Peyer's patch (tissue), 4 donors: Measurements from ENCODE around the gene SNX17. TPM values are rescaled to one million over a fixed set of nuclear protein-coding genes. Genes with fewer than 3 reads are reported as not detected.
A peak's percentile ranks its signal among the peaks of the same experiment; 100 is the strongest.
"Not testable (repeated sequence)": the region's sequence is repeated elsewhere in the genome, so short reads cannot be mapped to it uniquely, and the experiment has no call there.

Experiments
- DNase-seq, 3 donors: peaks; one replicate each; pipeline ENCODE4 v3.0.0-alpha.2; 2017 to 2019
- H3K27ac ChIP-seq, 4 donors: fragments of 200-600 bp; sonication (generic); one replicate each; pipeline ENCODE4 v1.5.1; 2016 to 2019
- H3K27me3 ChIP-seq, 2 donors: fragments of 200-600 bp; sonication (generic); one replicate each; pipeline ENCODE4 v1.5.1; 2019
- H3K36me3 ChIP-seq, 3 donors: fragments of 200-600 bp; sonication (generic); one replicate each; pipeline ENCODE4 v1.5.1; 2016 to 2019
- H3K4me1 ChIP-seq, 4 donors: fragments of 200-600 bp; sonication (generic); one replicate each; pipeline ENCODE4 v1.5.1; 2016 to 2019
- H3K4me3 ChIP-seq, 4 donors: fragments of 200-600 bp; sonication (generic); 1 replicate in 3 of 4; 2 replicates in 1 of 4; pipeline ENCODE4 v1.5.1; 2016 to 2019; ENCODE audit warnings: mild to moderate bottlenecking in 1 of 4
- H3K9me3 ChIP-seq, 4 donors: fragments of 200-600 bp; sonication (generic); one replicate each; pipeline ENCODE4 v1.5.1; 2016 to 2019; ENCODE audit warnings: mild to moderate bottlenecking in 1 of 4
- CTCF ChIP-seq, 6 experiments: fragments of 450-650 bp in 4 of 6; fragments of 200-600 bp in 2 of 6; sonication (generic) in 1 of 6; IDR thresholded peaks; one replicate each; pipeline ENCODE4 v1.5.1; 2017 to 2019; ENCODE audit warnings: antibody characterized with exemption in 6 of 6, mild to moderate bottlenecking in 3 of 6, moderate library complexity in 1 of 6
- POLR2A ChIP-seq, 2 donors: fragments of 450-650 bp; IDR thresholded peaks; one replicate each; pipeline ENCODE4 v1.5.1; 2017; ENCODE audit warnings: antibody characterized with exemption in 2 of 2, mild to moderate bottlenecking in 2 of 2, moderate library complexity in 2 of 2
- total RNA-seq, 4 donors: library from RNA; depleted of rRNA; stranded (reverse); fragments of >200 nt; gene quantifications; one replicate each; pipeline ENCODE4 v1.1.0, GENCODE V29; 2016

The SNX17 gene
- total RNA-seq, 4 donors from 2014 or later = 75.1 to 88.2 (median 77.1) TPM

- Histone ChIP-seq H3K27me3 (no peaks in the 10 kb centered on the region), H3K36me3 (no peaks in the 10 kb centered on the region), H3K4me3 (no peak overlapping the region), H3K4me1 (peaks cover 0 to 18% (median 3%) of the 10 kb centered on the region in 4 donors), H3K9me3 (no peaks in the 10 kb centered on the region), H3K27ac (no peak overlapping the region)
- DNase-seq = no peak
- TF ChIP-seq POLR2A (IDR thresholded peaks at IDR 0.05) = no peak
- no peak for TF ChIP-seq CTCF (IDR thresholded peaks at IDR 0.05)
Observed at GRCh38 chr2:27350106-27350693, 20.2 kb upstream of the SNX17 start.

DNA sequence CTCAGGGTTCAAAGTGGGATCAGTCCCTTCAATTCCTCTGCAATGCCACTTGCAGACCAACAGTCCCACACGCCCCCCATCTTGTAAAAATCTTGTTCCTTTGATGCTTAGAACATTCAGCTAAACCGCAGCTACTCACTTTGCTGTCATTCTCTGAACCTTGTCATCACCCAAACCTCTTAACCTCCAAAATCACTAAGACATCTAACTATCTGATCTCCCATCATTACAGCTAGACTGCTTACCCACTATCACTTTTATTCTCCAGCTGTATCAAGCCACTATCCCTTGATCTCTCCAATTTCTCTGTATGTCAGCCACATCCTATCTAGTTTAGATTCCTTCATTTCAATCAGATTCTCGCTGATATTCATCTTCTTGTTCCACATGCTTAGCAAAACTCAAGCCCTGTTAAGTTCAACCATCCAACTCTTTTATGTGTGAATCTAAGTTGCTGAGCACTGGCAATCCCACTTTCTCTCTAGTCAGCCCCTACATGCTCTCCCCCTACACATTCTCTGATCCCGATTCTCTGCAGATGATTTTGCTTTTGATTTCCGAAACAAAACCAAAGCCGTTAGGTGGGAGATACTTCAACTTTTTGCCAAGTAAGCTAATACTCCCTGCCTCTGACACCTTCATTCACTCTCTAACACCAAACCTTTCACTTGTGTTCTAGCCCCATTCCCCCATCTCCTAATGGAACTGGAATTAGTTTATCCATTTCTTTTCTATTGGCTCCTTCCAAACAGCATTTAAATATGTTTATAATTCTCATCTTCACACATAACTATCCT lies 18.4 kb upstream of the SNX17 start:
- Histone ChIP-seq H3K4me3 (no peak overlapping the region), H3K27me3 (no peaks in the 10 kb centered on the region), H3K4me1 (peaks cover 0 to 25% (median 5%) of the 10 kb centered on the region in 4 donors), H3K36me3 (no peaks in the 10 kb centered on the region), H3K27ac (no peak overlapping the region), H3K9me3 (no peaks in the 10 kb centered on the region)
- TF ChIP-seq POLR2A (IDR thresholded peaks at IDR 0.05) (no peak), CTCF (IDR thresholded peaks at IDR 0.05) (no peak)
- no peak for DNase-seq

- H3K4me1 ChIP-seq = peaks cover 0 to 35% (median 5%) of the 10 kb centered on the region in 4 donors
- not testable (repeated sequence) for H3K36me3 ChIP-seq, H3K4me3 ChIP-seq, H3K9me3 ChIP-seq, DNase-seq, H3K27ac ChIP-seq, H3K27me3 ChIP-seq
Observed at GRCh38 chr2:27353386-27353761, 17.0 kb upstream of the SNX17 start.

DNA sequence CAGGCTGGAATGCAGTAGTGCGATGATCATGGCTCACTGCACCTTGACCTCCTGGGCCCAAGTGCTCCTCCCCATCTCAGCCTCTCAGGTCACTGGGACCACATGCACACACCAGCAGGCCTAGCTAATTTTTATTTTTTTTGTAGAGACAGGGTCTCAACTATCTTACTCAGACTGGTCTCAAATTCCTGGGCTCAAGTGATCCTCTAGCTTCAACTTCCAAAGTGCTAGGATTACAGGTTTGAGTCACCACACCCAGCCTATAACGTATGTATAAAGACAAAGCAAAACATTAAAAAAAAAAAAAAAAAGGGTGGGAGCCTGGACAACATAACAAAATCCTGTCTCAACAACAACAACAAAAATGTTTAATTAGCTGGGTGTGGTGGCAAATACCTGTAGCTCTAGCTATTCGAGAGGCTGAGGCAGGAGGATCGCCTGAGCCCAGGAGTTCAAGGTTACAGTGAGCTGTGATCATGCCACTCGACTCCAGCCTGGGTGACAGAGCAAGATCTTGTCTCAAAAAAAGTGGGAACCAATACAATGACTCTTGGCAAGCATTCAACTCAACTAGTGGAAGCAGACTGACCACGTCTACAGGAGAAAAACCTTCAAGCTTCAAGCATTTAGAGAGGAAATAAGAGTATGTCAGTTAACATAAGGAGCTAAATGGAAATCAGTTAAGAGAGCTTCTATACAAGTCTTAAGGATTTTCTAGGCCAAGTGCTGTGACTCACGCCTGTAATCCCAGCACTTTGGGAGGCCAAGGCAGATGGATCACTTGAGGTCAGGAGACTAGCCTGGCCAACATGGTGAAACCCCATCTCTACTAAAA lies 16.4 kb upstream of the SNX17 start:
- Histone ChIP-seq H3K9me3 (no peaks in the 10 kb centered on the region), H3K36me3 (no peaks in the 10 kb centered on the region), H3K27me3 (no peaks in the 10 kb centered on the region), H3K27ac (peak overlapping the region in 1 of 4 donors; percentile 1), H3K4me1 (peaks cover 0 to 36% (median 5%) of the 10 kb centered on the region in 4 donors), H3K4me3 (no peak overlapping the region)
- no peak for DNase-seq
- TF ChIP-seq POLR2A (IDR thresholded peaks at IDR 0.05) (no peak), CTCF (IDR thresholded peaks at IDR 0.05) (no peak)

DNA sequence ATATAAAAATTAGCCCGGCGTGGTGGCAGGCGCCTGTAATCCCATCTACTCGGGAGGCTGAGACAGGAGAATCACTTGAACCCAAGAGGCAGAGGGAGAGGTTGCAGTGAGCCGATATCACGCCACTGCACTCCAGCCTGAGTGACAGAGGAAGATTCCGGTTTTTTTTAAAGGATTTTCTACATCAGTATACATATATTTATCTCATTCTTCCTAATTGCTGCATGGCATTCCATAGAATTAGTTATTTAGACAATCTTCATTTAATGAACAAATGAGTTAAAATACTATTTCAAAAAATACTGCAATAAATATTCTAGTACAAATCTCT lies 15.9 kb upstream of the SNX17 start:
- H3K4me1 ChIP-seq = peaks cover 0 to 36% (median 5%) of the 10 kb centered on the region in 4 donors

More for the DNA sequence above, 15.9 kb upstream of the SNX17 start:
- H3K36me3 ChIP-seq = no peaks in the 10 kb centered on the region
- no peak overlapping the region for H3K4me3 ChIP-seq
- TF ChIP-seq CTCF (IDR thresholded peaks at IDR 0.05) (no peak), POLR2A (IDR thresholded peaks at IDR 0.05) (no peak)
- H3K9me3 ChIP-seq = no peaks in the 10 kb centered on the region
- H3K27ac ChIP-seq = peak overlapping the region in 1 of 4 donors; percentile 1
- H3K27me3 ChIP-seq = no peaks in the 10 kb centered on the region
- no peak for DNase-seq
